ENCODE results near the gene USP3.

The USP3 gene

GRCh38 chr15:63593705-63594671 is 89.6 kb downstream of the USP3 start:
- DNase-seq (ENCODE audit: low spot score), result no peak

- DNase-seq (ENCODE audit: low spot score), result no peak
These were observed 90.7 kb downstream of the USP3 start for GRCh38 chr15:63595065-63595464.

- DNase-seq (ENCODE audit: low spot score), result no peak
These were observed 91.3 kb downstream of the USP3 start for GRCh38 chr15:63595688-63596087.

- no peak for DNase-seq (ENCODE audit: low spot score)
These were observed 92.3 kb downstream of the USP3 start for GRCh38 chr15:63596676-63597037.

- DNase-seq (ENCODE audit: low spot score), result no peak
These were observed 92.8 kb downstream of the USP3 start, which contains the start of gene FBXL22 for GRCh38 chr15:63597038-63597790. TSS of gene FBXL22 (plus strand) at chr15:63597387. CDS start at chr15:63597393, 6 bp downstream.

GRCh38 chr15:63597821-63598220 is 93.4 kb downstream of the USP3 start:
- no peak for DNase-seq (ENCODE audit: low spot score)

GRCh38 chr15:63598473-63599400 is 94.3 kb downstream of the USP3 start:
- no peak for DNase-seq (ENCODE audit: low spot score)

- peak; percentile 63 for DNase-seq (ENCODE audit: low spot score)
These were observed 95.1 kb downstream of the USP3 start for GRCh38 chr15:63599401-63600000.

GRCh38 chr15:63600001-63600615 is 95.7 kb downstream of the USP3 start:
- DNase-seq (ENCODE audit: low spot score), result peak; percentile 30

GRCh38 chr15:63600616-63601025 is 96.2 kb downstream of the USP3 start:
- peak; percentile 86 for DNase-seq (ENCODE audit: low spot score)

- peak; percentile 22 for DNase-seq (ENCODE audit: low spot score)
These were observed 96.8 kb downstream of the USP3 start for GRCh38 chr15:63601026-63601703.

GRCh38 chr15:63601704-63602185 is 97.4 kb downstream of the USP3 start:
- peak; percentile 27 for DNase-seq (ENCODE audit: low spot score)

- no peak for DNase-seq (ENCODE audit: low spot score)
These were observed 98.2 kb downstream of the USP3 start for GRCh38 chr15:63602595-63602994.

- DNase-seq (ENCODE audit: low spot score), result no peak
These were observed 99.1 kb downstream of the USP3 start for GRCh38 chr15:63603516-63603915.

GRCh38 chr15:63604281-63604680 is 99.9 kb downstream of the USP3 start:
- DNase-seq (ENCODE audit: low spot score), result no peak

GRCh38 chr15:63605036-63605435 is 100.6 kb downstream of the USP3 start:
- DNase-seq (ENCODE audit: low spot score), result no peak

- no peak for DNase-seq (ENCODE audit: low spot score)
These were observed 101.4 kb downstream of the USP3 start for GRCh38 chr15:63605816-63606215.

GRCh38 chr15:63606308-63606707 is 101.9 kb downstream of the USP3 start:
- DNase-seq (ENCODE audit: low spot score), result no peak

- no peak for DNase-seq (ENCODE audit: low spot score)
These were observed 104.6 kb downstream of the USP3 start for GRCh38 chr15:63608989-63609388.

GRCh38 chr15:63609448-63609847 is 105.1 kb downstream of the USP3 start:
- DNase-seq (ENCODE audit: low spot score), result no peak

Data from SW480 (cell line).